ENCODE results near the gene LUC7L2.
"Not testable (repeated sequence)": the region's sequence is repeated elsewhere in the genome, so short reads cannot be mapped to it uniquely, and the experiment has no call there.

LUC7L2 gene

DNA sequence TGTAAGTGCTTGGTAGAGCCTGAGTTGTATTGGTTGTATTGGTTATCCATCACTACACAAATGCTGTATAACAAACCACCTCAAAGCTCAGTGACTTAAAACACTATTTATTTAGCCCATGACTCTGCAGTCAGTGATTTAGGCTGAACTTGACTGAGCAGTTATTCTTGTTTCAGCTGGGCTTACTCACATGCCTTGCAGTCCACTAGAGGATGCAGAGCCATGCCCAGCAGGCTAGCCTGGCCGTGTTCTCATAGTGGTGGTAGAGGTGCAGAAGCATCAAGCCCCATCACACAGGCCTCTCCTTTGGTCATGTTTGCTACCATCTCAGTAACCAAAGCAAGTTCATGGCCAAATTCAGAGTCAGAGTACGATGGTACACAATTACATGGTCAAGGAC lies 43.9 kb downstream of the LUC7L2 start:
- no peak for DNase-seq

GRCh38 chr7:139407555-139407954 lies 47.9 kb downstream of the LUC7L2 start:
- DNase-seq, result no peak

DNA sequence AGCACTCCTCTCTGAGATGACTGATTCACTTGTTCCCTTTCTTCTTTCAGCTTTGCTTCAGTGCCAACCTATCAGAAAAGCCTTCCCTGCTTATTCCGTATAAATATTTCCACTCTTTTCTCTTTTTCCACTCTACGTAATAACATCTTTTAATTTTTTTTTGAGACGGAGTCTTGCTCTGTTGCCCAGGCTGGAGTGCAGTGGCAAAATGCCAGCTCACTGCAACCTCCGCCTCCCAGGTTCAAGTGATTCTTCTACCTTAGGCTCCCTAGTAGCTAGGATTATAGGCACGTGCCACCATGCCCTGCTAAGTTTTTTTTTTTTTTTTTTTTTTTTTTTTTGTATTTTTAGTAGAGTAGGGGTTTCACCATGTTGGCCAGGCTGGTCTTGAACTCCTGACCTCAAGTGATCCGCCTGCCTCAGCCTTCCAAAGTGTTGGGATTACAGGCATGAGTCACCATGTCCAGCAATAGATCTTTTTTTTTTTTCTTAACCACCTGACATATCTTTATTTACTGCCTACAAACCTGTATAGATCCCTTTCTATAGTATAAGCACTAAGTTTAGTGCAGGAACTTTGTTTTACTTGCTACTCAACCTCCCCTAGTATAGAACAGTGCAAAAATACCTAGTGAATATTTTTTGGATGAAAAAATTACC lies 55.2 kb downstream of the LUC7L2 start:
- DNase-seq, result not testable (repeated sequence)

GRCh38 chr7:139416405-139416804 lies 56.7 kb downstream of the LUC7L2 start:
- DNase-seq, result no peak

- no peak for DNase-seq
Observed at GRCh38 chr7:139417478-139417877, 57.8 kb downstream of the LUC7L2 start.

DNA sequence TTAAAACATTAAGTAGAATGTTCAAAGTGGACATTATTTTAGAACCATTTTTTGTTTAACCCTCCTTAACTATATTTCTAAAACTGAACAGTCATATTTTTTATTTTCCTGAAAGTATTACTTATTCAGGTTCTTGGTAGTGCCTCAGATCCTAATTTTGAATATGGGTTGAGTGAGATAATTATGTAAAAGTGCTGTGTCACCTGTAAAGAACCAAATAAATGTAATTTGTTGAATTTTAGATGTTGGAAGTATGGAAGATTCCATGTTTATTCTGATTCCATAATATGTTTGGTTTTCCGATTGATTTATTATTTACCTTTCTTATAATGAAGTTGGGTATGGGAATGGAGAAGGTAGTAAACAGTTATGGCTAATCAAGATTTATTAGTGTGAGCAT lies 61.4 kb downstream of the LUC7L2 start:
- DNase-seq, result no peak

DNA sequence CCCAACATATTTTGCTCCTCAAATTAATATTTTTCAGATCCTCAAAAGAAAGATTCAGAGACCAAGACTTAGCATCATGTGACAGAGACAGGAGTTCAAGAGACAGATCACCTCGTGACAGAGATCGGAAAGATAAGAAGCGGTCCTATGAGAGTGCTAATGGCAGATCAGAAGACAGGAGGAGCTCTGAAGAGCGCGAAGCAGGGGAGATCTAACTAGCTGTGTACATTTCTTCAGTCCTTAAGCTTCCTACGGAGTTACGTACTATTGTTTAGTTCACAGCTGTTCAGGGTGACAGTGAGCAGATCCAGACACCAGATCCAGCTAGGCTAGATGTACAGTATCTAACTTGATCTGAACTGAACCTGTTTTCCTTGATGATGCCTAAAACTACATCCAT lies 62.4 kb downstream of the LUC7L2 start:
- no peak for DNase-seq

- DNase-seq, result no peak
Observed at GRCh38 chr7:139423091-139423490, 63.4 kb downstream of the LUC7L2 start.

GRCh38 chr7:139424004-139424403 lies 64.3 kb downstream of the LUC7L2 start:
- no peak for DNase-seq

DNA sequence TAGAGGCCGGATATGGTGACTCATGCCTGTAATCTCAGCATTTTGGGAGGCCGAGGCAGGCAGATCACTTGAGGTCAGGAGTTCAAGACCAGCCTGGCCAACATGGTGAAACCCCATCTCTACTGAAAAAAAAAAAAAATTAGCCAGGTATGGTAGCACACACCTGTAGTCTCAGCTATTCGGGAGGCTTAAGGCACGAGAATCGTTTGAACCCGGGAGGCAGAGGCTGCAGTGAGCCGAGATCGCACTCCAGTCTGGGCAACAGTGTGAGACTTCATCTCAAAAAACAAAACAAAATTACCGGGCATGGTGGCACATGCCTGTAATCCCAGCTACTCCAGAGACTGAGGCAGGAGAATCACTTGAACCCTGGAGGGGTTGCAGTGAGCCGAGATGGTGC lies 66.0 kb downstream of the LUC7L2 start:
- not testable (repeated sequence) for DNase-seq

- no peak for DNase-seq
Observed at GRCh38 chr7:139426258-139427028, 66.7 kb downstream of the LUC7L2 start.

DNA sequence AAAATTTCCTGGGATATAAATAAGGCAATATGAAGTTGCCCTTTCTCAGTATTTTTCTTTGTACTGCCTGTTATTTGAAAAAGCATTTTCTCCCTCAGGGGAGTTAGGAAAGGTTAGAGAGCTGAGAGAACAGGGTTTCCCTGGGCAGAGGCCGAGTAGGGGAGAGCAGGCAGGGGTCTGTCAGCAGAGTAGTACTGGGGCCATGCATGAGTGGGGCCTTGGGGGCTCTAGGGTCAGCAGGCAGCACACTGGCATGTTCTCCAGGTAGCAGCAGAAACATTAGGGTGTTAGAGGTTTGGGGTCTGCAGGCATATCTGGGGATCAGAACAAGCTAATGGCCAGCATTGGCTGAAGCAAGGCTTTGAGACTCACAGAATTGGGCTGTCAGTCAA lies 67.3 kb downstream of the LUC7L2 start:
- no peak for DNase-seq

DNA sequence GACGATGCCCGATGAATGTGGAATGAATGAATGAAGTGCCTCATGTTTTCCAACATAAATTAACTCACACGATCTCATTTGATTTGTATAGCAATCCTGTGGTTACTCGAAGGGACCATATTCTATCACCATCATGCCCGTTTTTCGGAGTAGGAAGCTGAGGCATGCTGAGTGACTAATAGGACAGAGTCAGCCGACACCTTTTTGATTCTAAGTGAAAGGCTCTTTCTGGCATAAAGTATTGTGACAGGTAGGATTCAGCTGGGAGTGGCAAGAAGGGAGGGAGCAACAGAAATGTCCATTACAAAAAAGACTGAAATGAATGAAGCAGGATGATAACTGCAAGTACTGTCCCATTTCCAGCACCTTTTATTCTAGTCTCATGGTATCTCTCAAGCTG lies 68.1 kb downstream of the LUC7L2 start:
- DNase-seq, result no peak

DNA sequence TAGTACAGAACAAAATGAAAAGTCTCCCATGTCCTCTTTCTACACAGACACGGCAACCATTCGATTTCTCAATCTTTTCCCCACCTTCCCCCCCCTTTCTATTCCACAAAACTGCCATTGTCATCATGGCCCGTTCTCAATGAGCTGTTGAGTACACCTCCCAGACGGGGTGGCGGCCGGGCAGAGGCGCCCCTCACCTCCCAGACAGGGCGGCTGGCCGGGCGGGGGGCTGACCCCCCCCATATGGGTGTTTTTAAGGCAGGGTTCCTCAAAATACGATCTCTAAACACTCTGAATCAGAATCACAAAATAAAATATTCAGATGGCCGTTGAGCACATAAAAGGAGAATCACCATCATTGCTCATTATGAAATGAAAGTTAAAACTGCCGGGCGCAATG lies 70.0 kb downstream of the LUC7L2 start:
- DNase-seq, result not testable (repeated sequence)

- DNase-seq, result no peak
Observed at GRCh38 chr7:139430443-139430842, 70.7 kb downstream of the LUC7L2 start.

GRCh38 chr7:139431010-139431409 lies 71.3 kb downstream of the LUC7L2 start:
- DNase-seq, result no peak

DNA sequence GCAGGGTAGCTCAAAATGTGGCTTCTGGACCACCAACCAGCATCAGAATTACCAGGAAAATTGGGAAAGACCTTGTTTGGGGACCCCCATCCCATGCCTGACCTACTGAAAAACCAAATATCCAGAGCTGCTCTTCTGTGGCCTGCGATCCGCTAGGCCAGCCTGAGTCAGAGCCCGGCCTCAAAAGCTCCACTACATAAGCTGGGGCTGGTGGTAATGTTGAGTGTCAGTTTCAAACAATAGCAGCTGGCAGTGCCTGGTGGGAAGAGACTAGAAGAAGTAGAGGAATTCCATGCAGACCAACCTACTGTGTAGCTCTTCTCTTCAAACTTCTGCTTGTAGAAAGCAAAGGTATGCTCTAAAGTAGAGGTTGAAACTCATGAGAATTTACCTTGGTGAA lies 71.8 kb downstream of the LUC7L2 start:
- no peak for DNase-seq

DNA sequence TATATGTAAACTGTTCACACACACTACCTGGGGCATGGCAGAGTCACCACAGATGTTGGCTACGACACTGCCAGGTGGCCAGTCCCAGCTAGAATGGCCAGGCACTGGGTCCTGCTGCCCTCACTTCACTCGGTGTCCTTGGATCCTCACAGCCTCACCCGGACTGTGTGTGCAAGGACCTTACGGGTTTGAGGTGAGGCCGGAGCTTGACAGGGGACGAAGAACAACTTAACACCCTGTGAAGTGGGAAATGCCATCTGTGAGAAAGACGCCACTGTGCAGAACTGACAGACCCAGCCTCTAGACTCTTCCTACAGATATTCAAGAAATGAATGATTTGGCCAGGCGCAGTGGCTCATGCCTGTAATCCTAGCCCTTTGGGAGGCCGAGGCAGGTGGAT lies 77.1 kb downstream of the LUC7L2 start:
- DNase-seq, result no peak

GRCh38 chr7:139439375-139439774 lies 79.7 kb downstream of the LUC7L2 start:
- no peak for DNase-seq

- DNase-seq, result no peak
Observed at GRCh38 chr7:139441961-139442360, 82.3 kb downstream of the LUC7L2 start.

GRCh38 chr7:139446051-139446890 lies 86.6 kb downstream of the LUC7L2 start:
- DNase-seq, result no peak

GRCh38 chr7:139450851-139451250 lies 91.2 kb downstream of the LUC7L2 start:
- no peak for DNase-seq

GRCh38 chr7:139451638-139452037 lies 91.9 kb downstream of the LUC7L2 start:
- no peak for DNase-seq
